Endothelial cell of umbilical vein (primary cell): ENCODE data around the gene IGFBP2. TPM values are rescaled to one million over a fixed set of nuclear protein-coding genes. Genes with fewer than 3 reads are reported as not detected.

Experiments
- BruUV-seq: library from RNA; stranded (reverse); fragments of 400-500 nt; replicated peaks from 2 replicates; lab custom pipeline; 2021; lab: Mats Ljungman, UMichigan
- CTCF ChIA-PET: fragments of 300-600, 350-600 bp; sonication (Branson Sonifier 250); formaldehyde crosslinking; loops from one replicate; lab custom pipeline; 2021; ENCODE audit warnings: antibody characterized with exemption, inconsistent platforms; lab: Charles Lee
- POLR2A ChIA-PET: fragments of 300-600, 350-600 bp; sonication (Branson Sonifier 250); formaldehyde crosslinking; loops from one replicate; lab custom pipeline; 2021; ENCODE audit warnings: antibody characterized with exemption, inconsistent platforms; lab: Charles Lee
- DNase-seq: peaks from one replicate; pipeline ENCODE4 v3.0.0-alpha.2; 2011; ENCODE audit warnings: low read depth, low spot score
- FAIRE-seq: peaks from 2 replicates; lab custom pipeline; 2011; peaks lifted over from hg19 to GRCh38; lab: Jason Lieb, UNC
- H2AFZ ChIP-seq: 2 replicates; pipeline ENCODE4 v1.6.0; 2012; ENCODE audit warnings: low read depth, low read length, control low read depth, inconsistent platforms
- H3K27ac ChIP-seq: 2 replicates; pipeline ENCODE4 v1.5.1; 2011; ENCODE audit warnings: low read depth, mild to moderate bottlenecking, control low read depth, low read length, moderate library complexity; ENCODE audit not compliant: insufficient read depth
- H3K27me3 ChIP-seq, 2 experiments: 2 replicates each; pipeline versions ENCODE4 v1.6.0 to v1.6.1; 2011; ENCODE audit warnings: low read length in 2 of 2, mixed read lengths in 1 of 2; ENCODE audit not compliant: control insufficient read depth in 2 of 2, insufficient read depth in 2 of 2
- H3K36me3 ChIP-seq, 2 experiments: 2 replicates in 1 of 2; 3 replicates in 1 of 2; pipeline ENCODE4 v1.5.1; 2011; ENCODE audit warnings: low read length in 2 of 2, mild to moderate bottlenecking in 1 of 2, moderate library complexity in 1 of 2; ENCODE audit not compliant: control insufficient read depth in 2 of 2, insufficient read depth in 2 of 2; ENCODE audit errors: extremely low read depth in 1 of 2
- H3K4me1 ChIP-seq: 3 replicates; pipeline ENCODE4 v1.5.1; 2011; ENCODE audit warnings: mild to moderate bottlenecking, low read length; ENCODE audit not compliant: control insufficient read depth, insufficient read depth; ENCODE audit errors: extremely low read depth
- H3K4me2 ChIP-seq: 2 replicates; pipeline ENCODE4 v1.6.1; 2011; ENCODE audit warnings: low read length, control low read depth, mixed read lengths; ENCODE audit not compliant: insufficient read depth
- H3K4me3 ChIP-seq, 3 experiments: fragments of 200-600 bp in 1 of 3; sonication (generic), shearing (Covaris generic) in 1 of 3; replicated peaks in 1 of 3; 2 replicates each; pipeline ENCODE4 v1.5.1; 2011 to 2016; ENCODE audit warnings: control low read depth in 3 of 3, low read length in 3 of 3, mild to moderate bottlenecking in 2 of 3, inconsistent platforms in 1 of 3, low read depth in 1 of 3, moderate library complexity in 1 of 3; ENCODE audit not compliant: insufficient read depth in 1 of 3
- H3K79me2 ChIP-seq: 2 replicates; pipeline ENCODE4 v1.6.0; 2012; ENCODE audit warnings: low read length, inconsistent platforms; ENCODE audit not compliant: control insufficient read depth, insufficient read depth
- H3K9ac ChIP-seq: replicated peaks from 2 replicates; pipeline ENCODE3; 2011; ENCODE audit warnings: low read length, control low read depth; ENCODE audit not compliant: insufficient read depth; ENCODE audit errors: extremely low read depth
- H3K9me1 ChIP-seq: replicated peaks from 3 replicates; pipeline ENCODE4 v1.6.0; 2011; ENCODE audit warnings: mild to moderate bottlenecking, low read length; ENCODE audit not compliant: control insufficient read depth, insufficient read depth; ENCODE audit errors: extremely low read depth
- H3K9me3 ChIP-seq: replicated peaks from 2 replicates; pipeline ENCODE4 v1.5.1; 2012; ENCODE audit warnings: low read length, inconsistent platforms; ENCODE audit not compliant: control insufficient read depth, insufficient read depth
- H4K20me1 ChIP-seq: replicated peaks from 2 replicates; pipeline ENCODE3; 2011; ENCODE audit warnings: mild to moderate bottlenecking, low read length; ENCODE audit not compliant: control insufficient read depth, insufficient read depth; ENCODE audit errors: extremely low read depth
- CTCF ChIP-seq, 2 donors: IDR thresholded peaks; 1 replicate in 1 of 2; 2 replicates in 1 of 2; pipeline ENCODE4 v1.5.1; 2011; ENCODE audit warnings: low read length in 2 of 2, mild to moderate bottlenecking in 2 of 2, moderate library complexity in 2 of 2, control low read depth in 1 of 2, inconsistent platforms in 1 of 2, low read depth in 1 of 2; ENCODE audit not compliant: insufficient read depth in 1 of 2; ENCODE audit errors: extremely low read depth in 1 of 2
- EZH2 ChIP-seq: IDR thresholded peaks from 2 replicates; pipeline ENCODE4 v1.6.1; 2012; ENCODE audit warnings: borderline replicate concordance, low read depth, mild to moderate bottlenecking, moderate library complexity, low read length, inconsistent platforms; ENCODE audit not compliant: severe bottlenecking
- FOS ChIP-seq: IDR thresholded peaks from 2 replicates; pipeline ENCODE4 v1.6.1; 2011; ENCODE audit warnings: mild to moderate bottlenecking, low read length, moderate library complexity, borderline replicate concordance; ENCODE audit not compliant: insufficient read depth
- GATA2 ChIP-seq: IDR thresholded peaks from 2 replicates; pipeline ENCODE4 v1.7.0; 2011; ENCODE audit warnings: low read depth, mild to moderate bottlenecking, moderate library complexity, mixed read lengths, low read length; ENCODE audit not compliant: insufficient read length, insufficient read depth
- JUN ChIP-seq: IDR thresholded peaks from 2 replicates; pipeline ENCODE4 v1.6.1; 2011; ENCODE audit warnings: borderline replicate concordance, low read depth; ENCODE audit not compliant: insufficient read length, insufficient read depth
- MAX ChIP-seq: IDR thresholded peaks from 2 replicates; pipeline ENCODE4 v1.6.1; 2011; ENCODE audit not compliant: insufficient read depth, insufficient read length
- MYC ChIP-seq: IDR thresholded peaks from one replicate; pipeline ENCODE4 v1.6.1; 2011; ENCODE audit warnings: mild to moderate bottlenecking, low read depth, low read length
- POLR2A ChIP-seq: IDR thresholded peaks from 2 replicates; pipeline ENCODE4 v1.6.1; 2012; ENCODE audit warnings: low read depth, mild to moderate bottlenecking, control low read depth, low read length
- POLR2AphosphoS5 ChIP-seq: IDR thresholded peaks from 2 replicates; pipeline ENCODE4 v1.6.1; 2012; ENCODE audit warnings: low read depth, mild to moderate bottlenecking, control low read depth, low read length, moderate library complexity; ENCODE audit not compliant: insufficient read depth
- dilution Hi-C: fragments of 300-500 bp; cut with MboI; formaldehyde crosslinking; loops from one replicate; pipeline ENCODE4 v1.15.0; 2019; ENCODE audit warnings: low sequenced_read_pairs; ENCODE audit not compliant: extremely low pct_ligation_motif_present
- intact Hi-C: fragments of 100-400 bp; cut with micrococcal nuclease; formaldehyde crosslinking; loops from one replicate; pipeline ENCODE4 v1.10.0; 2022
- polyA plus RNA-seq, 4 experiments: library from polyadenylated mRNA; depleted of rRNA in 3 of 4; stranded (reverse) in 3 of 4; unstranded in 1 of 4; fragments of >200 nt; gene quantifications; 2 replicates each; pipeline versions ENCODE4 v1.2.1 to v1.2.3, GENCODE V29; 2011 to 2012; ENCODE audit warnings: missing spikeins in 1 of 4
- total RNA-seq: library from RNA; stranded (reverse); gene quantifications from 2 replicates; pipeline ENCODE4 v1.2.3, GENCODE V29; 2021

IGFBP2 gene
- total and polyA plus RNA-seq, 2 donors (not counting 3 experiments of a cell fraction or from before 2014, with no cell fraction given) = 212 to 261 TPM

- POLR2A ChIA-PET = no interaction called here
- Histone ChIP-seq H2AFZ (no peak overlapping the region), H4K20me1 (no peaks in the 10 kb centered on the region), H3K79me2 (no peaks in the 10 kb centered on the region), H3K9me1 (no peaks in the 10 kb centered on the region), H3K4me2 (no peak overlapping the region), H3K4me1 (no peaks in the 10 kb centered on the region), H3K36me3 (no peaks in the 10 kb centered on the region), H3K27ac (no peak overlapping the region), H3K27me3 (peaks cover 3 to 5% of the 10 kb centered on the region in 2 experiments), H3K9me3 (no peaks in the 10 kb centered on the region), H3K9ac (no peak overlapping the region), H3K4me3 (no peak overlapping the region)
- CTCF ChIA-PET = interaction anchor here (1.7 to 1.9 kb wide), 2 partner anchors 10 to 99 kb away, joined by 6 to 11 read pairs; no protein-coding TSS in a partner anchor
- DNase-seq (no peak), FAIRE-seq (no peak)
- dilution Hi-C loops (no loop called here), intact Hi-C loops (no loop called here)
- no TSS peak for BruUV-seq
- TF ChIP-seq POLR2AphosphoS5 (no peak), POLR2A (no peak), MAX (no peak), CTCF (IDR thresholded peaks at IDR 0.05; ENCODE audit: extremely low read depth in 1 of 2, insufficient read depth in 1 of 2, low read depth in 1 of 2, low read length in 2 of 2) (no peak), GATA2 (no peak), FOS (no peak), MYC (no peak), EZH2 (no peak), JUN (no peak)
Measured at GRCh38 chr2:216618785-216619184, 14.4 kb upstream of the IGFBP2 start.
